ENCODE data around the gene TLE2. TPM values are rescaled to one million over a fixed set of nuclear protein-coding genes. Genes with fewer than 3 reads are reported as not detected.

TLE2 gene
- total and polyA plus RNA-seq, 9 of the 15 experiments (the other 6 are each of a cell fraction or from before 2014, with no cell fraction given) = 0.35 to 13.1 (median 6.2) TPM

- TF ChIP-seq ZNF318 (IDR thresholded peaks at IDR 0.05; ENCODE audit: borderline replicate concordance in 1 of 2, low read depth in 1 of 2) (no peak), ZKSCAN3 (CRISPR knock-in tag; IDR thresholded peaks at IDR 0.05) (no peak), NFE2 (IDR thresholded peaks at IDR 0.05; ENCODE audit: low read depth) (no peak), ZBTB9 (CRISPR knock-in tag; IDR thresholded peaks at IDR 0.05) (no peak), CREB3 (tag; conservative IDR thresholded peaks at IDR 0.05; ENCODE audit: low read depth) (no peak), ZNF347 (CRISPR knock-in tag; IDR thresholded peaks at IDR 0.05; ENCODE audit: low read depth) (no peak), ATF1 (CRISPR knock-in tag; IDR thresholded peaks at IDR 0.05) (no peak), ATF1 (tag; IDR thresholded peaks at IDR 0.05) (no peak), TCF15 (CRISPR knock-in tag; IDR thresholded peaks at IDR 0.05) (no peak), SMAD4 (CRISPR knock-in tag; conservative IDR thresholded peaks at IDR 0.05) (no peak), CBFA2T3 (IDR thresholded peaks at IDR 0.05) (peak; percentile 10; the same call in 1 of the 2 replicates), RBM15 (IDR thresholded peaks at IDR 0.05; ENCODE audit: insufficient read depth, low read length) (no peak), IFI16 (CRISPR knock-in tag; IDR thresholded peaks at IDR 0.05) (no peak), ESRRB (CRISPR knock-in tag; IDR thresholded peaks at IDR 0.05; ENCODE audit: borderline replicate concordance) (no peak), POLR2B (IDR thresholded peaks at IDR 0.05; ENCODE audit: low read depth, partially characterized antibody) (no peak), NFYB (IDR thresholded peaks at IDR 0.05; ENCODE audit: extremely low read depth, insufficient read length) (no peak), DDX20 (tag; IDR thresholded peaks at IDR 0.05; ENCODE audit: low read depth) (no peak), PHTF2 (CRISPR knock-in tag; IDR thresholded peaks at IDR 0.05) (no peak), NELFE (IDR thresholded peaks at IDR 0.05; ENCODE audit: insufficient read depth, insufficient read length) (no peak)
Observed at GRCh38 chr19:3012621-3013262, 16.3 kb downstream of the TLE2 start (continued).
